ENCODE results near the gene OTOA.
"Not testable (repeated sequence)": the region's sequence is repeated elsewhere in the genome, so short reads cannot be mapped to it uniquely, and the experiment has no call there.

The OTOA gene

DNA sequence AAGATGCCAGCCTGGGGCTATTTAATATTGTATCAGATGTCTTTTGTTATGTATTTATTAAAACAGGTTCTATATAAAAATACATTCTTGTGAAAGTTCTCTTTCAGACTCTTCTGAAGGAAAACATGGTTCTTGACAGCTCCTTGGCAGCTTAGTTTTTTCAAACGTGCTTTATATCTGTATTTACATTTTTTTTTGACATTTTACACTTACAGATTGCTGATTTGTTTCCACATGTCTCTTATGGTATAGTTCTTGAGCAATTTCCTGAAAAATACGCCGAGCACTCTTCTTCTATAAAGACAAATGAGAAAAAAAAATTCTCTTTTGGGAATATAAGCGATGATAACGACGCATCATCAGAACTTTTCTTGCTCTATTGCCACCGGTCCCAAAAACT is 20.9 kb upstream of the OTOA start:
- DNase-seq, result no peak

- DNase-seq, result no peak
Observed at GRCh38 chr16:21643785-21644184, 20.0 kb upstream of the OTOA start.

- no peak for DNase-seq
Observed at GRCh38 chr16:21644674-21645073, 19.1 kb upstream of the OTOA start.

DNA sequence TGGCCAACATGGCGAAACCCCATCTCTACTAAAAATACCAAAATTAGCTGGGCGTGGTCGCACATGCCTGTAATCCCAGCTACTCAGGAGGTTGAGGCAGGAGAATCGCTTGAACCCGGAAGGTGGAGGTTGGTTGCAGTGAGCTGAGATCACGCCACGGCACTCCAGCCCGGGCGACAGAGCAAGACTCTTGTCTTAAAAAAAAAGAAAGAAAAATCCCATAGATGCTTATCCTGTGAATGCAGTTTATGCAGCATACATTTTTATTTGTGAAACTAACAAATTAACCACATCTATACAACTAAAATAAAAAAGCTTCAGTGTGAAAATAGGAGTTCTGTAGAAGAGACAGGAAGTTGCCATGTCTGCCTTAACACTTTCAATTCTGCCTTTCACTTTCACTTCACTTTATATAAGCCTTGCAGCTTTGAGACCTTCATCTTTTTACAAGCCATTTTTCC is 18.5 kb upstream of the OTOA start:
- no peak for DNase-seq

DNA sequence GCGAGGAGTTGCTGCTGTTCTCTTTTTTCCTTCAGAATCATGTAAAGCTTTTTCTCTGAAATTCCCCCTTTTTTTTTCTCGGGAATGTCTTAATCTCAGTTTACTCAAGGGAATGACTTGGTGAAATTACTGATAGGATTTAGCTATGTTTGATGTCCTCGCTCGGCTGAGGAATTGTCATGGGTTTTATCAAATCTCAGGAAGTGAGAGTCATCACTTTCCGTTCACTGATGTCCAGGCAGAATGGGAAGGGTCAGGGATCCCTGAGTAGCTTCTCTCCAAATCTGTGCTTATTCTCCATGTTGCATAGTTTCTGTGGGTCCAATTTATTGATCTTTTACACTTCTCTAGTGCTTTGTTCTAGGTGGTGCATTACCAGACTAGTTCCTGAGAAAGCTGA is 17.7 kb upstream of the OTOA start:
- DNase-seq, result no peak

- DNase-seq, result no peak
Observed at GRCh38 chr16:21646721-21647561, 16.8 kb upstream of the OTOA start.

DNA sequence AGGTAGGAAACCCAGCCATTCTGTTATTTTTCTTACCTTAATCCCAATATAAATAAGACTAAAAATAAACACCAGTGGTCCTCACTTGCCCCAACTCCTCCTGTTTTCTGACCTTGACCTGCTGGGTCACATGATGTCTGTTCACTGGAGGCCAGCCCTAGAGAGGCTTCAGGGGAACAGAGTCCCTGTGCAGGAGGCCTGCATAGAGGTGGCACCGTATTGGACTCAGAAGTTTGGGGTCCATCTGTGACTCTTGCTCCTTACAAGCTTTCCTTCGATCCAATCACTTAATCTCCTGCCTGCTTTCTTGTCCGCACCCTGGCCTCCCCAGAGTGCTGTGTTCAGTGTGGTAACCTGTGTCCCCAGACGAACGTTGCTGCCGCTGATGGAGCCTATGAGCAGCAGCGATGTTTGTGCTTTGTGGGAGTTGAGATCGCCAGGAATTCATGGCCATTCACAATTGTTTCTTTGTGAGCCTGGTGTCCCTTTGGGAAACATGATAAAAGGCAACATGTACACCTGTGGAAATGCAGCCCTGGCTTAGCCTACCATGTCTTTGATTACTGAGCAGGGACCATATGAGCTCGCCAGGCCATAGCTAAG is 16.1 kb upstream of the OTOA start:
- DNase-seq, result no peak

DNA sequence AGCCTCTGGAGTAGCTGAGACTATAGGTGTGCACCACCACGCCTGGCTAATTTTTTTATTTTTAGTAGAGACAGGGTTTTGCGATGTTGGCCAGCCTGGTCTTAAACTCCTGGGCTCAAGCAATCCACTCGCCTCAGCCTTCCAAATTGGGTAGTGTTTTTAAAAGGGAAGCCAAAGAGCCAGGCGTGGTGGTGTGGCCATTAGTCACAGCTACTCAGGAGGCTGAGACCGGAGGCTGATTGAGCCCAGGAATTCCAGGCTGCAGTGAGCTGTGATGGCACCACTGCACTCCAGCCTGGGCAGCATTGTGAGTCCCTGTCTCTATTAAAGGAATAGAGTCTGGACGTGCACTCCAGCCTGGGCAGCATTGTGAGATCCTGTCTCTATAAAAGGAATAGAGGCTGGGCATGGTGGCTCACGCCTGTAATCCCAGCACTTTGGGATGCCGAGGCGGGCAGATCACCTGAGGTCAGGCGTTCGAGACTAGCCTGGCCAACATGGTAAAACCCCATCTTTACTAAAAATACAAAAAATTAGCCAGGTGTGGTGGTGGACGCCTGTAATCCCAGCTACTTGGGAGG is 13.9 kb upstream of the OTOA start:
- not testable (repeated sequence) for DNase-seq

DNA sequence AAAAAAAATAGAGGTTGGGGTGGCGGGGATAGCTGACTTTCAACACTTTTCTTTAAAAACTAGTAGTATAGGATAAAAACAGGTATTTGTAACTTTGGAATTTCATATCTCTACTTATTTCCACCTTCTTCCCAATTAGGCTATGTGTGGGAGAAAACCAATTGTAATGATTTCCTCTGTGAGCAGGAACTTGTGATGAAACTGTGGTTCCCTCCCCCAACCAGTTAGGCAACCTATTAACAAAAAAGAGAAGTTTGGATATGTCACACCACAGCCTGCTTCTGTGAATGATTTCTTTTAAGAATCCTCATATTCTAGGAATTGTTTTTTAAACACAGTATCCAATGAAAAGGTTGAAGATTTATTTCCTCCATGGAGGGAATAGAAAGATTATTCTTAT is 13.2 kb upstream of the OTOA start:
- DNase-seq, result peak in 1 of 2 donors; percentile 20

GRCh38 chr16:21651515-21651914 is 12.3 kb upstream of the OTOA start:
- DNase-seq, result no peak

DNA sequence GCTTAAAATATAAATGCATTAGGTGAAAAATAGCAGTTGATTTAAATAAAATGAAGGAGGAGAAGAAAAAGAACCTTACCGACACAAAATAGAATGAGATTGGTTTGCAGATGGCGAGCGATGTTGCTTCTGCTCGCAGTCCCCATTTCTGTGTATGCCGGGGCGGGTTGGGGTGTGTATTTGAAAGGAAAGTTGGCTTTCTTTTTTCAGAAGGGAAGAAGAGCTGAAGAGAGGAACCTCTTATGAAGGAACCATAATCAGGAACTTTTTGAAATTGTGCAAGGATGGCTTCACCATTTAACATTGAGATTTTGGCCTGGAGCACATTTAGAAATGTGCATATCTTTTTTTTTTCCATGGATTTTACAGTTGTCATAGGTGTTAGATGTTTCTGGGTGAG is 11.3 kb upstream of the OTOA start, which contains the start of gene IGSF6:
Gene IGSF6, minus strand, starts transcription at position 156 of the 400 bp plus-strand sequence. Its CDS starts 10 bp downstream, at position 146.
- DNase-seq, result no peak

DNA sequence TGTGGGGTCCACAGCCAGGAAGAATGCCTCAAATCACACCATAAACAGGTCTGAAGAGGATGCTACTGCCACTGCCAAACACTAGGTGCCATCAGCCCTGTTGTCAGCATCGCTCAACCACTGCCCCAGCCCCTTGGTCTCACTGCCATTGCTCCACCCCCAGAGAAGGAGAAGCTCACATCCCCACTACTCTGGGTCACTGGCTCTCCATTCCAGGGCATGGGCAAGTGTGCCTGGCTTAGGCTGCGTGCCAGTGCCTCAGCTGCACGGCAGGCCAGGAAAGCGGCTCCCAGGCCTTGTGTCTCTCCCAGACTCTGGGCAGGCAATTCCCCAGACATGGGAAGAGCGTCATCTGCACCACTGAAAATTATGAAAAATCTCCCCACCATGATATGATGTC is 10.2 kb upstream of the OTOA start:
- no peak for DNase-seq

GRCh38 chr16:21654466-21654865 is 9.3 kb upstream of the OTOA start:
- no peak for DNase-seq

GRCh38 chr16:21654881-21655280 is 8.9 kb upstream of the OTOA start:
- no peak for DNase-seq

DNA sequence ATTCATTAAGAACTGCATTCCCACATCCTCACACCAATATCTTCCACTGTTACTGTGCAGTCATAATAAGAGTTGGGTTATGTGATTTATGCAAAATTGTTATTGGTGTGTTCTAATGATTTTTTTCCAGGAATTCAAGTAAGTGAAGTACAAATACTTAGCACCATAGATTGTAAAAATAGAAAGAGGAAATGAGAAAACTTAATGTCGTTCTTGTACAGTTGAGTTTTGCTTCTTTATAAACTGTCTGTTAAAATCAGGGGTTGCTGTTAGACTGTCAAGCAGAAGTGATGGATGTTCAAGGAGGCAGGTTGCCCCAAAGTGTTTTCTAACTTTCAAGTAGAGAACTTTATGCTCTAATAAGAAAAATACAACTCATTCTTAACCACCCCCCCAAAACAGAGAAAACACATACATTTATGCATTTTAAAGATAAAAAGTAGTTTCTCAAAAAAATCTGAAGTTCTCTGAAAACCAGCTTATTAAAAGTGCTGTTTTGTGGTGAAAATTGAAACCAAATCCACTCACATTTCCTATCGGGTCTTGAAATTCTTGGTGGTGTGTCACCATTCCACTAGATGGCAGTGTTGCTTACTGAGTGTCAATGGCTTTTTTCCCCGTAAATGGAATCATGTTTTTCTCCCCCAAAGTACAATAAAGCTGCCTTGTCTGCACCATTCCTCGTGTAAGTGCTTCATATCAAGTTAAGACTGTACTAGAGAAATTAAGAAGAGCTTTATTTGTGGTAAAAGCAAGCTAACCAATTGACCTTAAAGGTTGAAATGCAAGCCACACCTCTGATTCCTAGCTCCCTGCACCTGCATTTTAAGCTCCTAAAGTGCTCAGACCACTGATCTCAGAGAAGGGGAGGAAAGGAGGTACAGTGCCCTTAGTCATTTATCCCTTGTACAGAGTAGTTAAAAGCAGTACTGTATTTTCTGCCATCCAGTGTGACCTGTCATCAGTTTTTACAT is 6.7 kb upstream of the OTOA start:
- peak; percentile 13 to 79 for DNase-seq

GRCh38 chr16:21659124-21659523 is 4.6 kb upstream of the OTOA start:
- DNase-seq, result no peak

DNA sequence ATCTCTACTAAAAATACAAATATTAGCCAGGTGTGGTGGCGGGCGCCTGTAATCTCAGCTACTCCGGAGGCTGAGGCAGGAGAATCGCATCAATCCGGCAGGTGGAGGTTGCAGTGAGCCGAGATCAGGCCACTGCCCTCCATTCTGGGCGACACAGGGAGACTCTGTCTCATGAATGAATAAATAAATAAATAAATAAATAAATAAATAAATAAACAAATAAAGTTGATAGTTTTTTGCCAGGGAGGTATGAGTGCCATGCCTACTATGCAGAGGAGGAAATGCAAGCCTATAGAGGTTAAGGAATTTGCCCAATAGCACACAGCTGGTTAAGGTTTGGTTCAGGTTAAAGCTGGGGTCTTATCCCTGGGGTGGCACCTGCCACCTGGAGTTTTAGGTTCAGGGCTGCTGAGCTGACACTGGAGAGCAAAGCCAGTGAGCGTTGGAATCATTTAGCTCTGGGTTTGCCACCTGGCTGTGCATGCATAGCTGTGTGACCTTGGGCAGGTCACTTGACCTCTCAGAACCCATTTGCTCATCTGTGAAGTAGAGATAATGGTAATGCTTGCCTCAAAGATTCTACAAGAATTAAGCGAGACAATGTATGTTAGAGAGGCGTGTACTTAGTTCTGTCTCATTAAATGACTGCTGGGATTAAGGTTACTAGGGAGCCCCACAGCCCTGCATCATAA is 1.2 kb downstream of the OTOA start:
- no peak for DNase-seq

DNA sequence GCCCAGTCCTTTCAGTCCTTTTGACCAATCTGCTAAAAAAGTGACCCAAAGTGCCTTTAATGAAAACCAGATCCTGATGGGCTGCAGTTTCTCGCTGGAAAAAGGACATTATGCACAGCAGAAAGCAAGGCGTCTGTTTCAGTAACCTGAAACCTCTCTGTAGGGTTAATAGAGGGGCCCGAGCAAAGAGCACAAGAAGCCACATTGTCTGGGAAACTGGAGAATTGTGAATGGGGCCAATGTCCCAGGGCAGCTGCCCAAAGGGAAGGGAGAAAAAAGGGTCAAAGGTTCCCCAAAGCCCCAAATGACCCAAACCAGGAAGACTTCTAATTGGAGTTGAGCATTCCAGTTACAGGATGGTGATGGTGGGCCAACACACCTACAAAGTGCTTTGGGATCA is 3.0 kb downstream of the OTOA start:
- no peak for DNase-seq

DNA sequence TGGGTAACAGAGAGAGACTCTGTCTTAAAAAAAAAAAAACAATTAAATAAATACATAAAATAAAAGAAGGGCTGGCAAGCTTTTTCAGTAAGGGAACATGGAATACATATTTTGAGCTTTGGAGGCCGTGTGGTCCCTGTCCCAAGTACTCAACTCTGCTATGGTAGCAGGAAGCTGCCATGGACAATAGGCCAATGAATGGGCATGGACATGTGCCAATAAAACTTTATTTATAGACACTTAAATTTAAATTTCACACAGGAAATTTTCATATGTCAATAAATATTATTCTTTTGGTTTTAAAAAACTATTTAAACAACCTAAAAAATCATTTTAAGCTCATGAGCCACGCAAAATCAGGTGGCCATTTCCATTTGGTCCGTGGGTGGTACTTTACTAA is 3.8 kb downstream of the OTOA start:
- DNase-seq, result no peak

- DNase-seq, result no peak
Observed at GRCh38 chr16:21673469-21673868, 9.7 kb downstream of the OTOA start.

- not testable (repeated sequence) for DNase-seq
Observed at GRCh38 chr16:21674456-21674855, 10.7 kb downstream of the OTOA start.

- not testable (repeated sequence) for DNase-seq
Observed at GRCh38 chr16:21680714-21681113, 16.9 kb downstream of the OTOA start.

All from hippocampal formation (tissue), 2 donors.